Stimulated activated CD8-positive, alpha-beta memory T cell treated with anti-CD3 and anti-CD28 coated beads, Interleukin-7, amount 100 ng/mL, for 1 hour (primary cell): Measurements from ENCODE around the gene SCYGR2.
"Not testable (repeated sequence)": the region's sequence is repeated elsewhere in the genome, so short reads cannot be mapped to it uniquely, and the experiment has no call there.

ENCODE experiments used
- DNase-seq, 2 donors: peaks; one replicate each; pipeline ENCODE4 v3.0.0-alpha.2; 2020; ENCODE audit warnings: low read depth in 2 of 2

SCYGR2 gene, protein sequence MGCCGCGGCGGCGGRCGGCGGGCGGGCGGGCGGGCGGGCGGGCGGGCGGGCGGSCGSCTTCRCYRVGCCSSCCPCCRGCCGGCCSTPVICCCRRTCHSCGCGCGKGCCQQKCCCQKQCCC

DNA sequence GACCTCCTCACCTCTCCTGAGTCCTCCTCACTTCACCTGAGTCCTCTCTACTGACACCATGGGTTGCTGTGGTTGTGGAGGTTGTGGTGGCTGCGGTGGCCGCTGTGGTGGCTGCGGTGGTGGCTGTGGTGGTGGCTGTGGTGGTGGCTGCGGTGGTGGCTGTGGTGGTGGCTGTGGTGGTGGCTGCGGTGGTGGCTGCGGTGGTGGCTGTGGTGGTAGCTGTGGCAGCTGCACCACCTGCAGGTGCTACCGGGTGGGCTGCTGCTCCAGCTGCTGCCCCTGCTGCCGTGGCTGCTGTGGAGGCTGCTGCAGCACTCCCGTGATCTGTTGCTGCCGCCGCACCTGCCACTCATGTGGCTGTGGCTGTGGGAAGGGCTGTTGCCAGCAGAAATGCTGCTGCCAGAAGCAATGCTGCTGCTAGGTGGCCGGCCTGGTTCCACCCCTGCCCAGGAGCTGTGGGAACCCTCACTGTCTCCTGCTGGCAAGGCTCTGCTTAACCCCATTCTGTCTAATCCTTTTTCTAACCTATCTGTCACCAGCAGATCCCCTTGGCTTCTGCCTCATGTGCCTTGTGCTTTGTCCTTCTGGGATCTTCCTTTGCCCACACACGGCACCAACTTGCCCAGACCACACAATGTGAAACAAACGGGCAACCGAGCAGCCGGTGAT is at the start of gene SCYGR2:
SCYGR2 (plus strand) TSS at position 59 of the 669 bp plus-strand sequence; CDS start at position 59, 0 bp downstream.
- DNase-seq = not testable (repeated sequence)

GRCh38 chr2:227551836-227552235 is 46.9 kb upstream of the SCYGR2 start:
- DNase-seq = no peak

GRCh38 chr2:227562581-227562980 is 36.1 kb upstream of the SCYGR2 start:
- DNase-seq = no peak

DNA sequence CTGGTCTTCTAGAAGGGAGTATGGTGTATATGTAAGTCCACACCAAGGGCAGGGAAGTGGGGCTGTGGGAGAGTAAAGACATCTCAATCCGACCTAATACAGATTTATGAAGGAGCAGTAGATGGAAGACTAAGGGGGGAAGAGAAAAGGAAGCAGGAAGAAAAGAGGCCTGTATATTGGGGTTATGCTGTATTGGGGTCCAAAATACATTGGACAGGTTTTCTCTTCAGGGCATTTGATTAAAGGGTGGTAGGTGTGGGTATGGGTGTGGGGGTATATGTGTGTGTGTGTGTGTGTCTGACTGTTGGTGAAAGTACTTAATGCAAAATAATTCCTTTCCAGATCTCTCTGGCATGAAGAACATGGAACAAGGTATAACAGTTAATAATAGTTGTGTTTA is 33.6 kb upstream of the SCYGR2 start:
- DNase-seq = no peak

DNA sequence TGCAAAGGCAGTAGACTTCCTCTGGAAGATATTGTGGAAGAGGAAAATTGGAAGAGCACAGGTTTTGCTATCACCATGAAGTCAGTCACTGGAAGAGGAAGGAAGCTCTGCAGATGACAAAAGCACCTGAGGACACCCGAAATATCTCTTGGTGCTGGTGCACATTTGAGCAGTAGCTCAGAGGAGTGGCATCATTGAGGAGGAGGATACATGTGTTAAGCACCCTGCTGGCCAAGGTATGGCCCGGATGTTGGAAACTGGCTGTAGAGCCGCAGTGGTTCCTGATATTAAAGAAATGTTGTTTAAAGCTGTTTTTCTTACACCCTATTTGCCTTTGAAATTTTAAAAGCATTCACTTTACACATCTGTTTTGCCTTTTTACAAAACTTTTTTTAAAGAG is 32.7 kb upstream of the SCYGR2 start:
- DNase-seq = no peak

DNA sequence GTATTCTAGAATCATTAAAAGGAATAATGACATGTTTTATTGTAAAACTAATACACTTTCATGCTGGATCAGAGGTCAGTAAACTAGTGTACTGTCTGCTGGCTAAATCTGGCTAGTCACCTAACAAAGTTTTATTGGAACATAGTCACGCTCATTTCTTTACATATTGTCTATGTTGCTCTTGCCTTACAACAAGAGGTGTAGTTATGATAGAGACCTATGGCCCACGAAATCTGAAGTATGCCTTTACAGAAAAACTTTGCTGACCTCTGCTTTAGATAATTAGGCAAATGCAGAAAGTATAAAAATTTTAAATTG is 29.9 kb upstream of the SCYGR2 start:
- no peak for DNase-seq

DNA sequence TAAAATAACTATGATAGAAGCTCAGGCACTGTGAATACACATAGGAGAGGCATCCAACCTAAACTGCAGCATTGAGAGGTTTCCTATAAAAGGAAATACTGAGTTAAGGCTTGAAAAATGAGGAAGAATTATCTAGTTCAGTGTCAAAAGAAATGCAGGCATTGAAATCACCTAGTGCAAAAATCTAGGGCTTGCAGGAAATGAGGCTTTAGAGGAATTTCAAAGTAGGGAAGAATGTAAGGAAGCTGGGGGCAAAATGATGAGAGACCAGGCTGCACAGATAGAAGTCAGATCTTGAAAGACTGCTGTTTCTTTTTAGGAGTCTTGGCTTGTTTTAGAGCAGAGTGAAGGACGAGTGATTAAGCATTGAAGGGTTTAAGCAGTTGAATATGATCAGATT is 28.1 kb upstream of the SCYGR2 start:
- no peak for DNase-seq

- DNase-seq = no peak
Observed at GRCh38 chr2:227576110-227576509, 22.6 kb upstream of the SCYGR2 start.

DNA sequence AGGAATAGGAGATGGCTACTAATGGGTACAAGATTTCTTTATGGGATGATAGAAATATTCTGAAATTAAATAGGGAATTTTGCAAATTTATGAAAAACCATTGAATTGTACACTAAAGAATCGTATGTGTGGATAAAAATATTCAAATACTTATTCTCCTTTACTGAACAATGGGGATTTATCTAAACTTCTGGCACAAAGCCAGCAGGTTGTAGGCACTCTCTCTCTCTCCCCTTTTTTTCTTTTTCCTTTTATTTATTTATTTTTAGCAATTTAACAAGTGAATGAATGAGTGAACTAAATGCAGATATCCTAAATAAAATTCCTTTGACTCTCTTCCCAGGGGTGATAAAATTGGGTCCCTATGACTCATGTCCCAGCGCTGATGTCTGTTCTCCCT is 21.9 kb upstream of the SCYGR2 start:
- no peak for DNase-seq

DNA sequence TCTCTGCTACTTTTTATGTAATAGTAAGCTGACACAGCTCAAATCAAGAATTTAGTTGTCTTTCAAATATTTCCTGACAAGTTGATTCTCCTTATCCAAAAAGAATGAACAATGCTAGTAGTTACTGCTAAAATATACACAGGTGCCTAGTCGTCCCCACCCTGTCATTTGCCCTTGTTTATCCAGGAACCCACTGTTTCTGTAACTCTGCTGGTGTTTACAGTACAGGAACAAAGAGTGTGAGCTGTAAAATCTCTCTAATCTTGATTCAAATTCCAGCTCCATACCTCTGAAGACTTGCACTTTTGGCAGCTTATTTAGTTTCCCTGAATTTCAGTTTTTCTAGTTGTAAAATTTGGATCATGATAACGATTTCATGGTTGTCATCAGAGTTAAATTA is 21.1 kb upstream of the SCYGR2 start:
- no peak for DNase-seq

DNA sequence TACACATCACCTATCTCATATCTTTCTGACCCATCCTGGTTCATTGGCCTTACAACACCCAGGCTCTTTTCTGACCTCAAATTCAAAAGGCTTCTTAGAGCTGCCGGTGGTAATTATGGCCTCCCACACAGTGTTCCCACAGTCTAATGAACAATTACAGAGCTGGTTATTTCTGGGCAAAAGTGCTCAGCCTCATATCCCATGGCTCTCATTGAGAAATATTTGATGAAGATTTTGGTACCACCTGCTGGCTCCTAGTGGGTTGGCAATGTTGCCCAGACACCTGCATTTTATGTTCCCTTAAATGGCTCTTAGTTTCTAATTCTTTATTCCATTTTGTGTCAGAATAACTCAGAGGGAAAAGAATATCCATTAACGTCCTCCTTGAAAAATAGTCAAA is 20.1 kb upstream of the SCYGR2 start:
- DNase-seq = no peak

- no peak for DNase-seq
Observed at GRCh38 chr2:227579791-227580190, 18.9 kb upstream of the SCYGR2 start.

DNA sequence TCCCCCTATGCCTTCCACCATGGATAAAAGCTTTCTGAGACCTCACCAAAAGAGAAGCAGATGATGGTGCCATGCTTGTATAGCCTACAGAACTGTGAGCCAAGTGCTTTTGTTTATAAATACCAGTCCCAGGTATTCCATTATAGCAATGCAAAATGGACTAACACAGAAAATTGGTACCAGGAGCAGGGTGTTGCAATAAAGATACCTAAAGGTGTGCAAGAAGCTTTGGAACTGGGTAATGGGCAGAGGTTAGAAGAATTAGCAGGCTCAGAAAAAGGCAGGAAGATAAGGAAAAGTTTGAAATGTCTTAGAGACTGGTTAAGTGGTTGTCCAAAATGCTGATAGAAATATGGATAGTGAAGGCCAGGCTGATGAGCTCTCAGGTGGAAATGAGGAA is 16.3 kb upstream of the SCYGR2 start:
- no peak for DNase-seq

GRCh38 chr2:227592694-227593387 is 5.9 kb upstream of the SCYGR2 start:
- DNase-seq = no peak

GRCh38 chr2:227595797-227596196 is 2.9 kb upstream of the SCYGR2 start:
- no peak for DNase-seq

DNA sequence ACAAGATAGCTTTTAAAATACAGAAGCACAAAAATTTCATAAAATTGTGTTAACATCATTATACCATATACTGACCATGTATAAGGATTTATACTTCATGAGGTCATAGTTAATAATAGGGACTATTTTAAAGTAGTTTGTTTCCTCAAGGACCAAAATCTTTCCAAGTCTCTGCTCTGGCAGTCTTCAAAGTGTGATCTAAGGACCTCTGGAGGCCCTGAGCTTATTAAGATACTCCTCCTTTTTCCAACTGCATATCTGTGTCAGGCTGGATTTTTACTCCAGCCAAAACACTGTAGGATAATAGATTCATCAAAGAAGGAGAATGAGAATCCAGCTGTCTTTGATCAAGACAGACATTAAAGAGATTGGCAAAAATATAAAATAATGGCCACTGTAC is 1.7 kb upstream of the SCYGR2 start:
- DNase-seq = no peak

DNA sequence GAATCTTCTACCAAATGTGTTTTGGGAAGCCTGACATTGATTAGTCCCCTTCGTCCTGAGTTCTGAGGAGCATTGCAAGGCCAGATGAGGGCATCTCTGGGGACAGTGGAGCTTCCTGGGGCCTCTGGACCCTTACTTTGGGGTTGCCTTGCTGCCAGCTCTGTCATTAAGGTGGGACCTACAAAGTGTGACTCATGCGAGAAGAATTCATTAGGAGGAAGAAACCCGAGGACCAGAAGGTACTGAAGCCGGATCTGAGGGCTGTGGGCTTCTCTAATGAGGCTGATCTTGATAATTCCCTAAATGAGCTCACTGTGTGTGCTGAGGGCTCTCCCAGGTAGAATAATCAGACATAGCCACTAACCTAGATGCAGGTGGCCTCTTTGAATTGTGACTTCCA is 695 bp upstream of the SCYGR2 start:
- DNase-seq = no peak

- DNase-seq = no peak
Observed at GRCh38 chr2:227602358-227602757, 3.7 kb downstream of the SCYGR2 start.

DNA sequence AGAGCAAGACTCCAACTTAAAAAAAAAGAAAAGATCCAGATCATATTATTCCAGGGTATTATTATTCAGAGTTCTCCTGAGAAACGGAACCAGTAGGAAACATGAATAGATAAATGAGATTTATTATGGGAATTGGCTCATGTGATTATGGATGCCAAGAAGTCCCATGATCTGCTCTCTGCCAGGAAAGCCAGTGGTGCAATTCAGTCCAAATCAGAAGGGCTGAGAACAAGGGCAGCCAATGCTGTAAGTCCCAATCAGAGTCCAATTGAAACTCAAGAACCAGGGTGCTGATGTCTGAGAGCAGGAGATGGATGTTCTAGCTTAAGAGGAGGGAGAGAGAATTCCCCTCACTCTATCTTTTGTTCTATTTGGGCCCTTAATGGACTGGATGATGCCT is 7.8 kb downstream of the SCYGR2 start:
- no peak for DNase-seq

GRCh38 chr2:227607941-227608340 is 9.2 kb downstream of the SCYGR2 start:
- DNase-seq = no peak

GRCh38 chr2:227608561-227609338 is 10.1 kb downstream of the SCYGR2 start:
- no peak for DNase-seq

DNA sequence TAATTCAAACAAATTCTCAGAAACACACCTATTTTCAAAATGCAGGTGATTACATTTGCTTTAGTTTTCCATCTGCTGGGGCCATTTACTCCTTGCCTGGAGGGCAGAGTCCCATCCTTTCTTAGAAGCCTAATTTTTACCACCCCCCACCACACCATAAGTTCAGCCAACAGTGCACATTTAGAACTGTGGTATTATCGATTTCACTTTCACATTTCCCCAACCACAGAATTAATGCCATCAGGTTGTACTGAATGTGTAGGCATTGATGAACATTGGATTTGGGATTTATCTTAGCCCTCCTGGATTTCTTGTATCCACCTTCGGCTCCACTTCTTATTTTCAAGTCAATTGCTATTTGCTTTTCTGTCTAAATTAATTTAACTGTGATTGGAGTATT is 11.4 kb downstream of the SCYGR2 start:
- no peak for DNase-seq
